GM23338 (cell line): ENCODE results near the gene NDUFA7.

Experiments
- CREB1 ChIP-seq: fragments of 250-450 bp; sonication (Bioruptor Pico); IDR thresholded peaks from 2 replicates; pipeline ENCODE4 v1.5.0; 2020; ENCODE audit warnings: low read depth, mild to moderate bottlenecking, moderate library complexity
- CTCF ChIP-seq, 2 experiments: fragments of 200-600 bp in 1 of 2; sonication (generic) in 1 of 2; conservative IDR thresholded peaks; 2 replicates each; pipeline versions ENCODE4 v1.5.1 to v1.6.1; 2016 to 2017; ENCODE audit warnings: antibody characterized with exemption in 2 of 2, low read depth in 2 of 2, mild to moderate bottlenecking in 2 of 2, moderate library complexity in 1 of 2
- ETS1 ChIP-seq: IDR thresholded peaks from 2 replicates; pipeline ENCODE4 v1.6.1; 2016; ENCODE audit warnings: antibody characterized with exemption
- EZH2 ChIP-seq: fragments of 200-600 bp; sonication (generic); IDR thresholded peaks from one replicate; pipeline ENCODE4 v1.8.0; 2017; ENCODE audit warnings: antibody characterized with exemption, mild to moderate bottlenecking, low read depth; ENCODE audit not compliant: unreplicated experiment
- EZH2phosphoT487 ChIP-seq: fragments of 200-600 bp; sonication (generic); IDR thresholded peaks from one replicate; pipeline ENCODE4 v1.8.1; 2018; ENCODE audit warnings: antibody characterized with exemption; ENCODE audit not compliant: unreplicated experiment
- JUNB ChIP-seq: IDR thresholded peaks from one replicate; pipeline ENCODE4 v1.6.1; 2016; ENCODE audit warnings: antibody characterized with exemption; ENCODE audit not compliant: unreplicated experiment
- NANOG ChIP-seq: IDR thresholded peaks from 2 replicates; pipeline ENCODE4 v1.6.1; 2016; ENCODE audit warnings: antibody characterized with exemption, borderline replicate concordance
- POLR2AphosphoS5 ChIP-seq: IDR thresholded peaks from 2 replicates; pipeline ENCODE4 v1.6.1; 2016; ENCODE audit warnings: antibody characterized with exemption, low read depth
- REST ChIP-seq: IDR thresholded peaks from one replicate; pipeline ENCODE4 v1.6.1; 2018; ENCODE audit warnings: antibody characterized with exemption; ENCODE audit not compliant: unreplicated experiment
- STAT1 ChIP-seq: IDR thresholded peaks from one replicate; pipeline ENCODE4 v1.6.1; 2016; ENCODE audit warnings: antibody characterized with exemption; ENCODE audit not compliant: unreplicated experiment
- ZNF114 ChIP-seq: fragments of 250-450 bp; sonication (Bioruptor Pico); IDR thresholded peaks from 2 replicates; pipeline ENCODE4 v1.5.0; 2020; ENCODE audit warnings: mild to moderate bottlenecking, moderate library complexity
- ZNF331 ChIP-seq: fragments of 250-450 bp; sonication (Bioruptor Pico); IDR thresholded peaks from 2 replicates; pipeline ENCODE4 v1.5.0; 2020; ENCODE audit warnings: low read depth, mild to moderate bottlenecking, moderate library complexity

GRCh38 chr19:8269724-8270123 lies 51.5 kb downstream of the NDUFA7 start:
- no peak for TF ChIP-seq POLR2AphosphoS5
- no peak for TF ChIP-seq CTCF (conservative IDR thresholded peaks at IDR 0.05; ENCODE audit: low read depth in 2 of 2)
- TF ChIP-seq EZH2: no peak
- no peak for TF ChIP-seq JUNB
- TF ChIP-seq EZH2phosphoT487: no peak
- TF ChIP-seq REST: no peak
- TF ChIP-seq ZNF114 (CRISPR knock-in tag): no peak
- TF ChIP-seq NANOG: no peak
- TF ChIP-seq CREB1: no peak
- TF ChIP-seq STAT1: no peak
- no peak for TF ChIP-seq ETS1
- TF ChIP-seq ZNF331 (CRISPR knock-in tag): no peak
